Activated CD4-positive, alpha-beta T cell treated with anti-CD3 and anti-CD28 coated beads, Interleukin-2, Interleukin-4, amounts not matched to agents 100 ng/mL and 50 ng/mL, durations not matched to agents 16 hours and 8 hours (primary cell): ENCODE measurements around the gene SALL3.

Experiments
- DNase-seq: peaks from one replicate; pipeline ENCODE4 v3.0.0-alpha.2; 2020; ENCODE audit warnings: low spot score

Gene SALL3

DNA sequence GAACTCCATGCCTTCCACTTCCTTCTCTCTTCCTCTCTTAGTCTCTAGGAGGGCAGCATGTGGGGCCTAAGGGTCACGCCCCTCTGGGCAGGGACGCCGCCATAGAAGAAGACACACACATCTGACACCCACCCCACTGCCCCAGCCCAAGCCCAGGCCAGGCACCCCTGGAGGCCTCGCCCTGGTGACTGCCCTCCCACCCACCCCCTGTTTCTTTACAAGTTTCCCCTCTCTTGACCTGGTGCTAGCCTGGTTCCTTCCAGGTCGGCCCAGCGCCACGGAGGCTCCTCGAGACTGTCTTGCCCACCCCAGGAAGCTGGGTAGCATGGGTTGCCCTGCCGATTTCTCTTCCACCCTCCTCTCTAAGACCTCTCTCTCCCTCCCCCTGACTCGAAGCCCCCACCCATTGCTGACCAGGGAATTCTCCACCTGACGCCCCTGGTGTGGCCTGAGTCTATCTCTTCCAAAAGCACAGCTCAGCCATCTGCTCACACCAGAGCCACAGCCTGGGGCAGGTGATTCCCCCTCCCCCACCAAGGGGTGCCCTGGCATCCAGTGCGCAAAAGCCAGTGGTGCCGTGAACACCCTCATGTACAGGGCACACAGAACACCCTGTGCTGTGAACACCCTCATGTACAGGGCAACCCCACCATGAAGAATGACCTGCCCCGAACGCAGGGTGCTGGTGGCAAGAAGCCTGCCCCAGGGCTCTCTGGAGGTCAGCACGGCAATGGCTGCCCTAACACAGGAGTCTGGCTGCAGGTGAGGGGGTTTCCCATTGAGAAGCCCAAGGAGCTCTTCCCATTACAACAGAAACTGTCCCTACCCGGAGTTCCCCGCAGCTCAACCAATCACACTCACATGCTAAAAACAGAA, 13.5 kb upstream of the SALL3 start:
- DNase-seq = no peak

DNA sequence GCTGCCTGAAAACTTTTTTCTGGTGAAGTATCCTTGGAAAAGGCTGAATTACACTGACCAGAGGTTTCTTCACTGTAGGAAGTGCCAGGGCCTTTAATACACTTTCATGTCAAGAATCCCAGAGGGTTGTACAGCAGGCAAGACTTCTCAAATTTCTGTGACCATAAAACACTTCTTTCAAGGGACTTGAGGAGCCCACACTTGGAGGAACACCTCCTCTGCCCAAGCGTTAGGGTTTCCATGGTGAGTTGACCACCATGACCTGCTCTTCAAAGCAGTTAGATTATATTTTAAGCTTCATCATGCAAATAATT, 12.9 kb upstream of the SALL3 start:
- no peak for DNase-seq

DNA sequence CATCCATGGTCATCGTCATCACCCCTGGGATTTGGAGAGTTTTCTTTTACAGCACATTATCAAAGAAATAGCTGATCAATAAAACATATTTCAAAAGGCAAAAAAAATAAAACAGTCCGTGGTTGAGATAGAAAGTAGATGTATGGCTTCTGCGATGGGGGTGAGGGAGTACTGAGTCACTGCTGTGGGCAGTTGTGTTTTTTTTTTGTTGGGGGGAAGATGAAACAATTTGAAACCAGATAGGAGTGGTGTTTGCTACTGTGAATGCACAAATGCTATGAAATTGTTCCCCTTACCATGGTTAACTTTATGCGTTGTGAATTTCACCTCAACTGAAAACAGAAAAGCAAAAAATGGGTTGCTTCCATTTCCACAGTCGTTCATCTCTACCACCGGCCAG, 11.9 kb upstream of the SALL3 start:
- no peak for DNase-seq

DNA sequence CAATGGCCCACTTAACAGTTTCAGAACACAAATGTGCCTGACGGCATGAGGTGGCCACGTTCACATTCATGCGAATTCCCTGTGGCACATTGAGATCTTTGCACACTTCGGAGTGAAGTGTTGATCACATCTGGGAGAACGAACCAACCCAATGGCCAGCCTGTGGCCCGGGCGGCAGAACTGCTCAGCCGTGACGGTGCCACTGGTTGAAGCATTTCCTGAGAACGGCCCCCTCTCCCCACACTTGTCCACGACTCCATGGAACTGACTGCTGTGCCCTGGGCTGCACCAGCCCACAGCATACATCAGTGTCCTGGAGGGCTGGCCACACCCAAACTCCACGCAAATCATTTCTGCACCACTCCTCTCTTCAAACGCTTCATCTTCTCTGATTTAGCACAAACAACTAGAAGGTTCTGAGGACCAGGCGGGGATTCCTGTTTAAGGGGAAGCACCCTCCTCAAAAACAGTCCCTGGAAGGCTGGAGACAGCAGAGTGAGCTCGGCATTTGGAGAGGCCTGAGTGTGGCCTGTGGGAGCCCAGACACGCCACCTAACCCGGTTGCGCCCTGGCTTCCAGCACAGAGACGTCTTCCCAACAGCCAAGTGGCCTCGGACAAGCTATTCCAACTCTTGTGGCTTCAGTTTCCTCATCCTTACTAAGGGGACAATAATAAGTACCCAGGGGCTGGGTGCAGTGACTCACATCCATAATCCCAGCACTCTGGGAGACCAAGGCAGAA, 9.9 kb upstream of the SALL3 start:
- DNase-seq = no peak

DNA sequence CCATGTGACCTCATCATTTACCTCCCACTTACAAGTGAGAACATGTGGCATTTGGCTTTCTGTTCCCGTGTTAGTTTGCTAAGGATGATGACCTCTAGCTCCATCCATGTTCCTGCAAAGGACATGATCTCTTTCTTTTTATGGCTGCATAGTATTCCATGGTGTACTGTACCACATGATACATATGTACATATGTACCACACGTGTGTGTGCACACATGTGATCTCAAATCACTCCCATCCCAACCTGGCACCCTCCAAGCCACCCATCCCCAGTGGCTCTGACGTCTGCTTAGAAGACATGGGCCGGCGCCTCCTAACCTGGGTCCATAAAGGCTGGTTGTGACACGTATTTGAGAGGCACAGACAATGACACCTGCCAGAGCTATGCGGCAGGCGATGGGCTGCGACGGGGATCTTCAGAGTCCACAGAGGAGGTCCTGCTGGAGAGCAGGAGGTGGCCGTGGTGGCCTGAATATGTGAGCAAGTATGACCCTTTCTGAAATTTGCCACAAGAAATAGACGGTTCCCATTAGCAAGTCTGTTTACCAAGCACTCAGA, 8.8 kb upstream of the SALL3 start:
- DNase-seq = no peak

DNA sequence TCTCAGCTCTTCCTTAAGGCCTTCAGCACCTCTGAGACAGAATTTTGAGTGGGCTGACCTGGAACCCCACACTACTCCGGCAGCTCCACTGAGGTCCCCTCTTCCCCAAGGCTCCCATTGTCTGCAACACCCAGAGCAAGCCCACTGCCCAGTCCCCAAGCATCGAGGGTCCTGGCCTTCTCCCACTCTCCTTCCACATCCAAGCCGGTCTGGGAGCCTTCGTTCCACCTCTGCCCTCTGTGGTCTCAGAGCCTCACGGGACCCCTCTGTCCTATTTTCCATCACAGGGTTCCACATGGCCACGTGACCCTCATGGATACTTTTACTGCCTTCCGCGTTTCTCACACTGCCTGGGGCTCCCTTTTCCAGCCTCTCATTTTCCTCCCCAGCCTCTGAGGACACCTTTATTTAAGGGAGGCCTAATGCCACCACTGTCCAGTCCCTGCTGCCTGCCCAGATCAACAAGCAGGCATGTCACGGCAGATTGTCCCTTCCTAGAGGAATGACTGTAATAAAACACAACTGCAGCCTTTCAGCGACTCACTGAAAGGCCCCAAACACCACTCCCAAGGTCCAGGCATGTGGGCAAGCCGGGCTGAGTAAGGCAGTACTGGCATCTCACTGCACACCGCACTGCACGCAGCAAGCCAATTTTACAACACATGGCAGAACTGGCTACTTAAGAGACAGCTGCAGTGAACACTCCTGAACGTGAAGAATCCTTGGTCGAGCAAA, 7.9 kb upstream of the SALL3 start:
- no peak for DNase-seq

DNA sequence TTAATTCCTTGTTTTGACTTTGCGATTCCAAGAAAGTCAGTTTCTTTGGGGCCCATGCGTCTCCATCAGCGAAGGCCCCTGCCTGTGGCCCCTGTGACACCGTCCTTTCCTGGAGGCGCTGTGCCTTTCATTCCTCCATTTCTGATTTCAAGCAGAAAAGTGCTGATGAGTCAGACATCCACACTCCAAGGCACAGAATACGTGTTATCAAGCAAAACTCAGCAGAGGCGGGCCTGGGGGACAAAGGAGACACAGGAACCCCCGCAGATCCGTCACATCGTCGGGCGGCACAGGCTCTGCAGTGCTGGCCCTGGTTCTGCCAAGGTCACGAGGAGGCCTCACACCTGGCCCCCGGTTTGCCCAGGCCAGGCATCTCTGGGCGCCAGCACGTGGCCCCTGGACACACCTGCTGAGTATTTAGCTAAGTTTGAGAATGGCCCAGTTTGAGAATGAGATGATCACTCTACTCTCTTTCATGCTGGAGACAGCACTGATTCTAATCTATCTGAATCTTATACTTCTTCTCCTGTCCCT, 7.2 kb upstream of the SALL3 start:
- no peak for DNase-seq

DNA sequence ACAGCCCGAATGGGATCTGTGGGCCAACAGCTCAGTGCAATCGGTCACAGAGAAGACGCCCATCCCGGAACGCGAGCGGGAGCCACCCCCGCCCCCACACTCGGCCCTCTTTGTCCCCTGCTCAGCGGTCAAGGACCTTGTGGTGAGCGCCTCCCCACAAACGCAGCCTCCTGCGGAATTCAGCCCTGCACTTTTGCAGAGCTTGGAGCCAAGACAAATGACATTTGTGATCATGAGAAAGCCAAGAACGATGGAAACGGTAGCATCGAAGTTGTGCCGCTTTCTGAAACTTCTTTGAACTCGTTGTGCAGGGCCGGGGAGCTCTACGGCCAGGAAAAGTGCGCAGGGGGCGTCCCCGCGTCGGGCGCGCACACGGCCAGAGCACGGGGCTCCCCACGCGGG, 6.7 kb upstream of the SALL3 start:
- no peak for DNase-seq

DNA sequence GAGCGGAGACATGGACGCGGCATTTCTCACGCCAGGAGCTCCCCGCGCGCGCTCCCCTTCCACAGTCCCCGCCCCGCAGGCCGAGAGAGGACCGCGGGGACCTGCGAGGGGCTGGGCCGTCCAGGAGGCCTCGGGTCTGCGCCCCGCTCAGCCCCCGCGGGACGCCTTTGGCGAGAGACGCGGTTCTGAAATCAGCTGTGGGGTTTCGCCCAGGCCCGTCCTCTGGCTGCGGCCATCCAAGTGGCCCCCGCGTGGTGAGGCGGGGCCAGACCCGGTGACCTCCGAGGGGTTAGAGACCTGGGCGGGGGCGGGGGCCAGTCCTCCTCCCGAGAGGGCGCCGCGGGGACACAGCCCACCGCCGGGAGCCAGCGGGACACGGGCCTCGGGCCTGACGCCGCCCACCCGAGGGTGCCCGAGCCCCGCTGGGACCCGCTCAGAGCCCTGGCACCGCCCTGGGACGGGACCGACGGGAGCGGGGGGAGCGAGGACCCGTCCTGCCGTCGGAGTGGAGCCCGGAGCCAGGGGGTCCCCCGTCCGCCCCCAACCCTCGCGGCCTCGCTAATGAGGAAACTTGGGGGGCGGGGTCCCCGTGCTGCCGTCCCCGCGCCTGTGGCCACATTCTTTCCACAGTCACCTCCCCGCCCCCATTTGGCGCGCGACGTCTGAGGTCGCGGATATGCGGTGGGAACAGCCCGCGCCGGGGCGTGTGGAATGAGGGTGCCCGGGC, 6.1 kb upstream of the SALL3 start:
- no peak for DNase-seq

DNA sequence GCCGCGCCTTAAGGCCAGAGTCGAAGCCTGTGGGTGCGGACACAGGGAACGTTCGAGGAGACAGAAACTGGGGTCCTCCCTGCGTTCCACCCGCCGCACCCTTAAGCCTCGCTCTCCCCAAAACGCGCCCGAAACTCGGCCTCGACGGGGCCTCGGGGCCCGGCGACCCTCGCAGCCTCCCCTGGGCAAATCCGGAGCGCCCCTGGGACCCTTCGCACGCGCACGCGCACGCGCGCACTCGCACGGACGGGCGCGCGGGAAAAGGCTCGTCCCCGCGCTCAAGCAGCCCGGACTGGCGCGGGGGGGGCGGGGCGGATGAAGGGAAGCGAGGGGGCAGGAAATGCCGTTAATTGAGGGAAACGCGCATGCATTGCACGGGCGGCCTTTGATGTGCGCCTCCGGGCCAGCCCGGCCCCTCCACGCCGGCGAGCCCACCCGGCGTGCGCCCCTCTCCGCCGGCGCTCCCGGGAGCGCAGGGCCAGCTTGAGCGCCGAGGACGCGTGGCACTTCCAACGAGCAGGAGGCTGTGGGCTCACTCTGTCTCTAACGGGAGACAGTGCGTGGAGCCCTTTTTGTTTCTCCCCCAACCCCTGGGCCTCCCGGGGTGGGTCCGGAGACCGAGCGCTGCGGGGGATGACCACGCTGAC, 5.4 kb upstream of the SALL3 start:
- no peak for DNase-seq

DNA sequence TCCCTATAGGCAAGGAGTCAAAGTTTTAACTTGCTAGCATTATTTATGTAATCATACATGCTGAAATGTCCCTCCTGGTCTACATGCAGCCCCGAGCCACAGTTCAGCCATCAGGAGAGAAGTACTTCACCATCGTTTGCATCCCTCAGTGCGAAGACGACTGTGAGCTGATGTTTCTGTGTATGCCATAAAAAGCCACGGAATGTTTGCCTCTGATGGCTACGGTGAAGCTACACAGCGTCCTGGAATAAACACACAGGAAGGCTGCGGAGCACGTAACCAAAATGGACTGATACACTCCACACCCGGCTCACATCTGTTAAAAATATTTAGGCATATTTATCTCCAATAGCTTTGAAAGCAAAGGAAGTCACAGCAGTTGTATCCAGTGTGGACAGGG, 4.3 kb upstream of the SALL3 start:
- no peak for DNase-seq

DNA sequence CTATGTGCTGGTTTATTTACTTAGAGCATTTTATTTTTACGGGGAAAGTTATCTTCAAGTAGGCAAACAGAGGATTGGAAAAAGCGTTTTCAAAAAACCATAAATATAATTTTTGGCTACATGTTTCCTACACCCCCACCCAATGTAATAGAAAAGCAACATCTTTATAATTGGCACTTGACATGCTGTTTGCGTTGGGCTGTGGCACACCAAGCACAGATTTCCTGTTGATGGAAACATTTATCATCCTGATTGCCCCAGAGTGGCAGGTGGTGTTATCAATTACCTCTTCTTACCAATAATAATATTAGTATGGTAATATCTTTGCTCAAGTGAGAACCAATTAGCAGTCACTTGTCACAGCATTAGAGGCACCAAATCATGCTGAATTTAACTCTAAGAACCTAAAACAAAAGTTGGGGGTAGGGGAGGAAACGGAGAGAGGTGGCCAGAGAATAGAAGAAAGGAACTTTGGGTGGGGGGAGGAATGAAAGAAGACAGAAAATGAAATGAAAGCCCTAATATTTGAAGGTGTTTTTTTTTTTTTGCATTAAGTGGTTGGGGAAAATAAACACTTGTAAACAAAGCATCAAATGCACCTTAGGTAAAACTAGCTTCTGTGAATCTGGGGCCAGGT, 3.8 kb upstream of the SALL3 start:
- no peak for DNase-seq

DNA sequence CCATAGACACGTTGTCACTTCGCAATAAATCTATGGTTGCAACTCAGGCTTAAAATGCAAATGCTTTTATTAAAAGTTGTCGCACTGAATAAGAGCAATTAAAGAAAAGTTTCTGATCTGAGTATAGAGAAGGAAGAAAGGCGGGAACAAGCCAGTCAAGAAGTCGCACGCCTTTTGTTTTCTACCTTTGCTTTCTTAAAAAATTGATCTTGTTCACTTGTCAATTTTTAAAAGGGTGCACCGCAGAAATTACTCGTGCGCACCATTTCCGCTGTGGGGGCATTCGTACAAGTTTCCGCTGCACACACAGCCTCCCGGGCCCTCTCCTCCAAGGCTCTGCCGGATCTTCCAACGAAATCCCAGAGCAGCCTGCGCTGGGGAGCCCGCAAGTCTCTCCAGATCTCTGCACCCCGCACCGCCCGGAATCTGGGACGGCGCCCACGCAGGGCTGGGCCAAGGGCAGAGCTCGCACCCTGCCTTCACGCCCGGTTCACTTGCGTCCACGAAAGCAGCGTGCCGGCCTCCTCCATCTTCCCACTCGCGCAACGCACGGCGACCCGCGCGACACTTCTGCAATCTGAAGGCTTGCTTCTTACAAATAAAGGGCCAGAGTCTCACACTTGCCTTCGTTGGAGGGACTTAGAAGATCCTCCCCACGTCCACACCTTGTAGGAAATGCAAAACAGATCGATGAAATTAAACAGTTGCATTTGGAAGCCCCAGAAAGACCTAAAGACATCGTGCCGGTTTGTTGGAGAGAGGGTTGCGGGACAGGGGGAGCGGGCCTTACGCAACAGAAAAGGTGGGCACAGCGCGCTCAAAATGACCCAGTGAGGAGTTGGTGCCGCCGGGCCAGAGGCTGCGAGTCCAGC, 2.6 kb upstream of the SALL3 start:
- no peak for DNase-seq

DNA sequence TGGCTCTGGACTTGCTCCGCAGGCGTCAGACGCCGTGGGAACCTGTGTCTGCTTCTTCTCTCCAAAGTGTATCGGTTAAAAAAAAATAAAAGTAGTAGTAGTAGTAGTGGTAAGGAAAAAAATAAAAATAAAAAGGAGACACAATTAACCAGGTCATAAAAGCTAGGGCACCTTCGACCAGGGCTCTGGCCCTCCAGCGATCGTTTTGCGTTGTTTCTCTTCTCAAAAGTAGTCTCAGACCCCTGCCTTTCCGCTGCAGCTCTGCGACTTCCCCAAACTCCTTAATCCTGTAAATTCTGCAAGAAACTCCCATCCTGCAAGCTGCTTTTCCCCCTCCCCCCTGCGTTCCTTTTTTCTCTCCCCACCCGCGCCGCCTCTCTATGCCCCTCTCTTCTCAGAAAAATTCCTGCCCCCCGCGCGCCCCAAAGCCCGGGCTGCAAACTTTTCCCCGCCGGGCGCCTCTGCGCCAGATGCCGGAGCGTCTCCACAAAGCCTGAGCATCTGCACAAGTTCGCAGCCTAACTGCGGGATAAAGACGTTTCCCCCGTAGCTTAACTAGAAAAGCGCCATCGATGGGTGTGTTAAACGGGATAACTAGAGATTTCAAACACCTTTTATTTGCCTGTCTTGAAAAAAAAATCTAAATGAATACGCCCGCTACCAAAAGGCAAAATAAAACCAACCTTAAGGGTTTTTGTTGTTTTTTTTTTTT, 1.8 kb upstream of the SALL3 start:
- DNase-seq = no peak

DNA sequence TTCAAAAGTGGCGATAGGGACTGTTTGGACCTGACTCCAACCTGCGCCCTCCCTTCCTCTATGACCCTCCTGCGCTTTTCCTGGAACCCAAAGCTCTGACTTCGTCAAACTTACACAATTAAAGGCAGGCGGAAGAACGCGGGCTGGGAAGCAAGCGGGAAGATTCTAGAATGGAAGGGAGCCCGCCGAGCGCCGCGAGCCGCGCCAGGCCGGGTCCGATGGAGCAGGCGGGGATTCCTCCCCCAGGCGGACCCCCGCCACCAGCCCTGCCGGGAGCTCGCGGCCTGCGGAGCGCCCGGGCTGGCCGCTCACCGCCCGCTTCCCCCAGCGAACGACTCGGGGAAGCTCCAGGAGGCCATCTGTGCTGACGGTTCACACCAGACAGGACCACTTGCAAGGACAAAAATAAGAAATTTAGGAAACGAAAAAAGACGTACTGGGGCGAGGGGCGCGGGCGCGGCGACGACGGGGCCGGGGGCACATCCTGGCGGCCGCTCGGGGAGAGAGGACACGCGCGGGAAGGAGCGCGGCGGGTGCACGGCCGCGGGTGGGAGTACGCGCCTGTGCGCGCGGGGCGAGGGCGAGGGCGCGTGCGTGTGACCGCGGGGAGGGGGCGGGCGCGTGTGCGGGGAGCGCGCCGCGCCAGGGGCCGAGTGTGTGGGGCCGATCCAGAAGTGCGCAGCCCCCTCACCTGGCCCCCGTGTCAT, 1.1 kb upstream of the SALL3 start:
- no peak for DNase-seq

DNA sequence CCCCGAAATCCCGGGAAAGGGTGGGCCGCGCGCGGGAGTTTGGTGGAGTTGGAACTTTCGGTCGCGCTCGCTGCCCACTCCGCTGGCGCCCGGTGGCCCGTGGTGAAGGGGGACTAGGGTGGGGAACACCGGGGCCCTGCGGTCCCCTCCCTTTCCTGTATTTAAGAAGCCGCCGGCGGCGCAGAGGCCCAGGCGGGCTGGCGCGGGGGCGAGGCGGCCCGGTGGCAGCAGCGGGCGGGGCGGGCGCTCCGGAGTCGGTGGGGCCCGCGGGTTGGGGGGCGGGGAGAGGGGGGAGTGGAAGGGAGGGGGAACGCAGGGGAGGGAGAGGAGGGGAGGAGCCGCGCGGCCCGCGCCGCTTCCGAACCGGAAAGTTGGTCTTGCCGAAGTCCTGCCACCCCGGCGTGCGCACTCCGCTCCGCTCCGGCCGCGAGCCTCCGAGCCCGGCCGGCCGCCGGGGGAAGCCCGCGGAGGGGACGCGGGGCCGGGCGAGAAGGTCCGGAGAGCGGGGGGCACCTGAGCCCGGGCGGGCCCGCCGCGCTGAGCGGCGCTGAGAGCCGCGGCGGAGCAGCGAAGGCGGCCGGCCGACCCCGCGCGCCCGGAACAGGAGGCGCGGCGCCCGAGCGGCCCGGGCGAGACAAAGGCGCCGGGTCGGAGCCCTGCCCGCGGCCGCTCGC, 425 bp upstream of the SALL3 start:
- DNase-seq = no peak

DNA sequence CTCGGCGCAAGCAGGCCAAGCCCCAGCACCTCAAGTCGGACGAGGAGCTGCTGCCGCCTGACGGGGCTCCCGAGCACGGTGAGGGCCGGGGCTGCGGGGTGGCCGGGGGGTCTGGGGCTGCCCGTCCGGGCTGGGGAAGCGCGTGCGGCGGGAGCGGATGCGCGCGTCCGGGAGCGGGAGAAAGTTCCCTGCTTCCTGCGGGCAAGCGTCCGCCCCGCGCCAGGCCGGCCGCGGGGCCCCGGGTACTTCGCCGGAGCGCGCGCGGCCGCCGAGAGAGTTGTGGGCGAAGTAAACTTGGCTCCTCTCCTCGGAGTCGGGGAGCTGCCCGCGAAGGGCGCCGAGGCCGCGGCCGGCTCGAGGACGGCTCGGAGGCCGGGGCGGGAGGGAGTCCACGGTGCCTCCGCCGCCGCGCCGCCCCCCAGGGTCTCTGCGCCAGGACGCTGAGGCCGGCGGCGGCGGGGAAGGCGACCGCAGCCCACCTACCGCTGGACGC, 707 bp downstream of the SALL3 start:
- no peak for DNase-seq
